H9 (cell line): ENCODE results near the gene TMEM175. TPM values are rescaled to one million over a fixed set of nuclear protein-coding genes. Genes with fewer than 3 reads are reported as not detected.

Experiments used
- DNase-seq: peaks from one replicate; pipeline ENCODE4 v3.0.0-alpha.2; 2017
- H2AFZ ChIP-seq: one replicate; pipeline ENCODE4 v1.6.1; 2013; ENCODE audit warnings: mild to moderate bottlenecking, low read length, control low read depth, moderate library complexity
- H2AK5ac ChIP-seq: 2 replicates; pipeline ENCODE4 v1.6.1; 2013; ENCODE audit warnings: low read length, control low read depth, mixed read lengths; ENCODE audit not compliant: insufficient read length
- H2BK120ac ChIP-seq: one replicate; pipeline ENCODE4 v1.6.1; 2013; ENCODE audit warnings: low read depth, mild to moderate bottlenecking, low read length, control low read depth, inconsistent platforms; ENCODE audit not compliant: poor library complexity, severe bottlenecking
- H2BK12ac ChIP-seq: 2 replicates; pipeline ENCODE4 v1.6.1; 2013; ENCODE audit warnings: low read length, control low read depth, mixed read lengths, low read depth; ENCODE audit not compliant: insufficient read length
- H2BK15ac ChIP-seq: 2 replicates; pipeline ENCODE4 v1.6.1; 2013; ENCODE audit warnings: low read depth, low read length, control low read depth
- H2BK20ac ChIP-seq: one replicate; pipeline ENCODE4 v1.6.1; 2013; ENCODE audit warnings: low read depth, mild to moderate bottlenecking, low read length, control low read depth, inconsistent platforms; ENCODE audit not compliant: poor library complexity, severe bottlenecking
- H2BK5ac ChIP-seq: 2 replicates; pipeline ENCODE4 v1.6.1; 2013; ENCODE audit warnings: low read length, control low read depth, mixed read lengths; ENCODE audit not compliant: insufficient read length
- H3K14ac ChIP-seq: 2 replicates; pipeline ENCODE4 v1.6.1; 2013; ENCODE audit warnings: low read length, control low read depth; ENCODE audit not compliant: insufficient read depth
- H3K18ac ChIP-seq: 2 replicates; pipeline ENCODE4 v1.6.1; 2013; ENCODE audit warnings: low read depth, mild to moderate bottlenecking, mixed read lengths, low read length, control low read depth; ENCODE audit not compliant: insufficient read length
- H3K23ac ChIP-seq: 2 replicates; pipeline ENCODE4 v1.6.1; 2013; ENCODE audit warnings: low read length, control low read depth, mixed read lengths, low read depth; ENCODE audit not compliant: insufficient read length
- H3K23me2 ChIP-seq: 2 replicates; pipeline ENCODE4 v1.6.1; 2013; ENCODE audit warnings: low read depth, mild to moderate bottlenecking, mixed read lengths, low read length, control low read depth; ENCODE audit not compliant: insufficient read length, poor library complexity, severe bottlenecking
- H3K27ac ChIP-seq: 2 replicates; pipeline ENCODE4 v1.5.1; 2013; ENCODE audit warnings: low read length, control low read depth, mixed read lengths, low read depth; ENCODE audit not compliant: insufficient read length
- H3K27me3 ChIP-seq: 2 replicates; pipeline ENCODE4 v1.6.1; 2013; ENCODE audit warnings: low read length, control low read depth, inconsistent platforms; ENCODE audit not compliant: insufficient read depth
- H3K4ac ChIP-seq: 2 replicates; pipeline ENCODE4 v1.6.1; 2013; ENCODE audit warnings: low read depth, mild to moderate bottlenecking, control low read depth, inconsistent platforms, low read length, moderate library complexity
- H3K4me1 ChIP-seq: 2 replicates; pipeline ENCODE4 v1.6.1; 2013; ENCODE audit warnings: low read length, control low read depth, inconsistent platforms; ENCODE audit not compliant: insufficient read depth
- H3K4me2 ChIP-seq: 2 replicates; pipeline ENCODE4 v1.6.1; 2013; ENCODE audit warnings: low read length, control low read depth, mixed read lengths; ENCODE audit not compliant: insufficient read length, insufficient read depth
- H3K56ac ChIP-seq: 2 replicates; pipeline ENCODE4 v1.6.1; 2013; ENCODE audit warnings: low read depth, mild to moderate bottlenecking, mixed read lengths, low read length, control low read depth; ENCODE audit not compliant: insufficient read length
- H3K79me1 ChIP-seq: 2 replicates; pipeline ENCODE4 v1.6.1; 2013; ENCODE audit warnings: low read depth, mild to moderate bottlenecking, moderate library complexity, low read length, control low read depth, inconsistent platforms; ENCODE audit not compliant: insufficient read depth, poor library complexity, severe bottlenecking
- H3K79me2 ChIP-seq: 2 replicates; pipeline ENCODE4 v1.6.1; 2013; ENCODE audit warnings: low read length, control low read depth, inconsistent platforms; ENCODE audit not compliant: insufficient read depth
- H3K9ac ChIP-seq: 2 replicates; pipeline ENCODE4 v1.6.1; 2013; ENCODE audit warnings: low read length, control low read depth, mixed read lengths; ENCODE audit not compliant: insufficient read length; ENCODE audit errors: extremely low read depth
- H3K9me3 ChIP-seq: one replicate; pipeline ENCODE4 v1.6.1; 2013; ENCODE audit warnings: low read depth, low read length, inconsistent platforms; ENCODE audit not compliant: control insufficient read depth
- H3T11ph ChIP-seq: one replicate; pipeline ENCODE4 v1.6.1; 2013; ENCODE audit warnings: mild to moderate bottlenecking, low read length, control low read depth, inconsistent platforms
- H4K20me1 ChIP-seq: one replicate; pipeline ENCODE4 v1.6.1; 2013; ENCODE audit not compliant: control insufficient read depth, insufficient read length, insufficient read depth
- H4K5ac ChIP-seq: 2 replicates; pipeline ENCODE4 v1.6.1; 2013; ENCODE audit warnings: low read depth, mild to moderate bottlenecking, mixed read lengths, low read length, control low read depth; ENCODE audit not compliant: insufficient read length
- H4K8ac ChIP-seq: replicated peaks from 2 replicates; pipeline ENCODE4 v1.6.1; 2013; ENCODE audit warnings: low read length, control low read depth, mixed read lengths, low read depth; ENCODE audit not compliant: insufficient read length
- H4K91ac ChIP-seq: 2 replicates; pipeline ENCODE4 v1.6.1; 2013; ENCODE audit warnings: low read depth, mild to moderate bottlenecking, moderate library complexity, mixed read lengths, low read length, control low read depth; ENCODE audit not compliant: insufficient read length
- H3K27ac Mint-ChIP-seq, 3 experiments: 2 replicates in 2 of 3; 3 replicates in 1 of 3; pipeline ENCODE4 v1.8.0; 2020 to 2021; ENCODE audit warnings: mixed read lengths in 3 of 3, mild to moderate bottlenecking in 1 of 3, moderate library complexity in 1 of 3
- H3K27me3 Mint-ChIP-seq: 2 replicates; pipeline ENCODE4 v1.8.0; 2021; ENCODE audit warnings: low read depth, mild to moderate bottlenecking, moderate library complexity, mixed read lengths
- H3K36me3 Mint-ChIP-seq, 3 experiments: 2 replicates in 2 of 3; 3 replicates in 1 of 3; pipeline ENCODE4 v1.8.0; 2020 to 2021; ENCODE audit warnings: low read depth in 3 of 3, mixed read lengths in 3 of 3; ENCODE audit not compliant: insufficient read depth in 1 of 3
- H3K4me1 Mint-ChIP-seq, 2 experiments: 2 replicates each; pipeline ENCODE4 v1.8.0; 2020; ENCODE audit warnings: mixed read lengths in 2 of 2
- H3K4me3 Mint-ChIP-seq, 2 experiments: 2 replicates in 1 of 2; 3 replicates in 1 of 2; pipeline ENCODE4 v1.8.0; 2020 to 2021; ENCODE audit warnings: mild to moderate bottlenecking in 2 of 2, mixed read lengths in 2 of 2, moderate library complexity in 1 of 2
- H3K9me3 Mint-ChIP-seq, 2 experiments: 2 replicates in 1 of 2; 3 replicates in 1 of 2; pipeline ENCODE4 v1.8.0; 2020; ENCODE audit warnings: mild to moderate bottlenecking in 2 of 2, mixed read lengths in 2 of 2, moderate library complexity in 1 of 2
- WGBS: extraction: QIAGEN DNeasy Blood & Tissue Kit; methylation state at CpG from one replicate; pipeline ENCODE4 v1.1.7; 2013; ENCODE audit warnings: missing lambda C conversion rate, low lambda C conversion rate, mixed read lengths; ENCODE audit not compliant: insufficient read length; ENCODE audit errors: extremely low coverage; 5-methylcytosine and 5-hydroxymethylcytosine counted together
- total RNA-seq: library from RNA; stranded (reverse); gene quantifications from 2 replicates; pipeline ENCODE4 v1.2.1, GENCODE V29; 2021
- TF ChIP-seq, protein P1 (sequence below): fragments of 200-600 bp; sonication (generic); conservative IDR thresholded peaks from 3 replicates; pipeline ENCODE4 v1.8.0; 2021; ENCODE audit warnings: antibody characterized with exemption, mild to moderate bottlenecking

TMEM175 gene
- total RNA-seq, 1 experiment from 2014 or later, result 6.4 TPM

DNA sequence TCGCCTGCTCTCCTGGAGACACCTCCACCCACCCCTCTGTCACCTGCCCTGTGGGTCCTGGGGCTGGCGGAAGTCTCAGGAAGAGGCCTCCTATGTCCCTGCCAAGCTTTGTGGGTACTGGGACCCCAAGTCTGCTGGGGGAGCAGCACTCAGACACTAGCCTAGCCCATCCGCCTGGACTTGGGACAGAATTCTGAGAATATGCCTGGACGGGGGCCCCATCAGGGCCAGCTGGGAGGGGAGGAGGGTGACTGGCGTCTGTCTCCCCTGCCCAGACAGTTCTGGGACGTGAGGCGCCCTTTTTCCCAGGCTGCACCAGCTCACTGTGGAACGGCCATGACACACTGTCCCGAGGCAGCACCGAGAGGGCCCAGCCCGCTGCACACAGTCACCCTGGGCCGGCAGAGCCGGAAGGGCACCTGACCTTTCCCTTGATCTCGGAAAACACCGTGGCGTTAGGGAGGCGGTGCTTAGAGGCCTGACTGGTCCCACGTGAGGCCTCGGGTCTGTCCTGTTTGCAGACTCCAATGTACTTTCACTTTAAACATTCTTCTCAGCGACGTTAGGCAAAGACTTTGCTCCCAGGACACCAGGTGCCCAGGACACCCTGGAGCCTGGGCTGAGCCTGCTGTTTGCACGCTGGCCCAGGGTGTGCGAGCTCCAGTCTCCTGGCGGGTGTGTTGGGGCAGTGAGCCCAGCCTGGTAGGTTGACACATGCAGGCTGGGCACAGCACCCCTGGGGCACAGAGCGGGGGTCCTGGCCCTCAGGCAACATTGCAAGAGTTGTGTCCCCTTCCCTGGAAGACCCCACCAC lies 60.2 kb downstream of the TMEM175 start:
- Histone ChIP-seq H4K8ac (no peak overlapping the region), H2AFZ (no peak overlapping the region), H2BK15ac (no peak overlapping the region), H3K79me1 (no peaks in the 10 kb centered on the region), H2BK5ac (no peak overlapping the region), H3T11ph (no peak overlapping the region), H3K23ac (no peak overlapping the region), H3K9me3 (no peaks in the 10 kb centered on the region), H3K18ac (no peak overlapping the region), H2BK20ac (no peak overlapping the region), H3K27ac (no peak overlapping the region), H4K91ac (no peak overlapping the region), H3K23me2 (peaks cover 2% of the 10 kb centered on the region), H3K79me2 (no peaks in the 10 kb centered on the region), H3K4ac (no peak overlapping the region), H3K4me1 (no peaks in the 10 kb centered on the region), H3K27me3 (peaks cover 8% of the 10 kb centered on the region; the same call in 1 of the 2 replicates), H2AK5ac (no peak overlapping the region), H4K5ac (no peak overlapping the region), H3K56ac (no peak overlapping the region), H4K20me1 (no peaks in the 10 kb centered on the region), H2BK120ac (no peak overlapping the region), H3K9ac (no peak overlapping the region), H3K14ac (no peak overlapping the region; the same call in 1 of the 2 replicates), H2BK12ac (no peak overlapping the region), H3K4me2 (no peak overlapping the region)
- WGBS, result no CpG with 5 or more reads among the region's 25 CpGs
- no peak overlapping the region for H3K4me3 Mint-ChIP-seq
- H3K36me3 Mint-ChIP-seq, result no peaks in the 10 kb centered on the region
- H3K27me3 Mint-ChIP-seq, result peaks cover 23% of the 10 kb centered on the region
- no peak for DNase-seq
- no peaks in the 10 kb centered on the region for H3K9me3 Mint-ChIP-seq
- TF ChIP-seq, protein P1, sequence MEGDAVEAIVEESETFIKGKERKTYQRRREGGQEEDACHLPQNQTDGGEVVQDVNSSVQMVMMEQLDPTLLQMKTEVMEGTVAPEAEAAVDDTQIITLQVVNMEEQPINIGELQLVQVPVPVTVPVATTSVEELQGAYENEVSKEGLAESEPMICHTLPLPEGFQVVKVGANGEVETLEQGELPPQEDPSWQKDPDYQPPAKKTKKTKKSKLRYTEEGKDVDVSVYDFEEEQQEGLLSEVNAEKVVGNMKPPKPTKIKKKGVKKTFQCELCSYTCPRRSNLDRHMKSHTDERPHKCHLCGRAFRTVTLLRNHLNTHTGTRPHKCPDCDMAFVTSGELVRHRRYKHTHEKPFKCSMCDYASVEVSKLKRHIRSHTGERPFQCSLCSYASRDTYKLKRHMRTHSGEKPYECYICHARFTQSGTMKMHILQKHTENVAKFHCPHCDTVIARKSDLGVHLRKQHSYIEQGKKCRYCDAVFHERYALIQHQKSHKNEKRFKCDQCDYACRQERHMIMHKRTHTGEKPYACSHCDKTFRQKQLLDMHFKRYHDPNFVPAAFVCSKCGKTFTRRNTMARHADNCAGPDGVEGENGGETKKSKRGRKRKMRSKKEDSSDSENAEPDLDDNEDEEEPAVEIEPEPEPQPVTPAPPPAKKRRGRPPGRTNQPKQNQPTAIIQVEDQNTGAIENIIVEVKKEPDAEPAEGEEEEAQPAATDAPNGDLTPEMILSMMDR, result no peak
- H3K27ac Mint-ChIP-seq, result no peak overlapping the region; a peak in 1 of 7 replicates
- peaks cover under 1 to 2% of the 10 kb centered on the region in 2 experiments; a peak in 1 of 4 replicates for H3K4me1 Mint-ChIP-seq
